ENCODE data around the gene HHATL. TPM values are rescaled to one million over a fixed set of nuclear protein-coding genes. Genes with fewer than 3 reads are reported as not detected.

Gene HHATL
- total and polyA plus RNA-seq, 4 donors: 0.39 to 2.7 (median 0.62) TPM

GRCh38 chr3:42729404-42730145 is 27.0 kb upstream of the HHATL start:
- 82 to 89% methylated on average over 6 of the region's 6 CpGs for WGBS, 2 donors
- no peak overlapping the region for H3K9ac ChIP-seq (ENCODE audit: insufficient read depth in 1 of 2, low read length in 2 of 2)
- ATAC-seq (ENCODE audit: insufficient read depth, low FRiP score): no peak

GRCh38 chr3:42728668-42729364 is 26.2 kb upstream of the HHATL start:
- no peak overlapping the region for H3K27ac ChIP-seq (ENCODE audit: low read depth in 1 of 2, low read length in 1 of 2)
- H3K4me1 ChIP-seq (ENCODE audit: control insufficient read depth in 5 of 5, insufficient read depth in 5 of 5, low read length in 5 of 5): peaks cover 0 to 3% (median 0%) of the 10 kb centered on the region in 5 donors
- ATAC-seq (ENCODE audit: insufficient read depth, low FRiP score) (no peak), DNase-seq (no peak)
- no peak overlapping the region for H3K9ac ChIP-seq (ENCODE audit: insufficient read depth in 1 of 2, low read length in 2 of 2)
- H3K36me3 ChIP-seq (ENCODE audit: control insufficient read depth in 4 of 4, insufficient read depth in 4 of 4, low read length in 4 of 4): no peaks in the 10 kb centered on the region
- H3K9me3 ChIP-seq (ENCODE audit: control insufficient read depth in 4 of 4, insufficient read depth in 3 of 4, low read length in 3 of 4): no peaks in the 10 kb centered on the region
- TF ChIP-seq CTCF (IDR thresholded peaks at IDR 0.05; ENCODE audit: control extremely low read depth, extremely low read depth): no peak
- H3K4me3 ChIP-seq: no peak overlapping the region
- H3K27me3 ChIP-seq (ENCODE audit: control insufficient read depth in 3 of 3, insufficient read depth in 3 of 3, low read length in 2 of 3): no peaks in the 10 kb centered on the region
- WGBS, 2 donors: 85 to 95% methylated on average over 3 of the region's 3 CpGs

More at GRCh38 chr3:42729404-42730145, 27.0 kb upstream of the HHATL start:
- Histone ChIP-seq H3K27me3 (ENCODE audit: control insufficient read depth in 3 of 3, insufficient read depth in 3 of 3, low read length in 2 of 3) (no peaks in the 10 kb centered on the region), H3K9me3 (ENCODE audit: control insufficient read depth in 4 of 4, insufficient read depth in 3 of 4, low read length in 3 of 4) (no peaks in the 10 kb centered on the region), H3K4me1 (ENCODE audit: control insufficient read depth in 5 of 5, insufficient read depth in 5 of 5, low read length in 5 of 5) (peaks cover 0 to 3% (median 0%) of the 10 kb centered on the region in 5 donors), H3K27ac (ENCODE audit: low read depth in 1 of 2, low read length in 1 of 2) (peak overlapping the region in 1 of 2 donors; percentile 55), H3K36me3 (ENCODE audit: control insufficient read depth in 4 of 4, insufficient read depth in 4 of 4, low read length in 4 of 4) (no peaks in the 10 kb centered on the region), H3K4me3 (no peak overlapping the region)
- TF ChIP-seq CTCF (IDR thresholded peaks at IDR 0.05; ENCODE audit: control extremely low read depth, extremely low read depth): no peak
- DNase-seq: no peak

GRCh38 chr3:42728056-42728455 is 25.5 kb upstream of the HHATL start:
- DNase-seq: no peak

More at GRCh38 chr3:42728056-42728455, 25.5 kb upstream of the HHATL start:
- H3K4me1 ChIP-seq (ENCODE audit: control insufficient read depth in 5 of 5, insufficient read depth in 5 of 5, low read length in 5 of 5): peaks cover 0 to 3% (median 0%) of the 10 kb centered on the region in 5 donors
- H3K27me3 ChIP-seq (ENCODE audit: control insufficient read depth in 3 of 3, insufficient read depth in 3 of 3, low read length in 2 of 3): no peaks in the 10 kb centered on the region
- TF ChIP-seq CTCF (IDR thresholded peaks at IDR 0.05; ENCODE audit: control extremely low read depth, extremely low read depth): no peak
- H3K36me3 ChIP-seq (ENCODE audit: control insufficient read depth in 4 of 4, insufficient read depth in 4 of 4, low read length in 4 of 4): no peaks in the 10 kb centered on the region
- H3K27ac ChIP-seq (ENCODE audit: low read depth in 1 of 2, low read length in 1 of 2): peak overlapping the region in 1 of 2 donors; percentile 4
- H3K9ac ChIP-seq (ENCODE audit: insufficient read depth in 1 of 2, low read length in 2 of 2): no peak overlapping the region
- no peak for ATAC-seq (ENCODE audit: insufficient read depth, low FRiP score)
- no peak overlapping the region for H3K4me3 ChIP-seq
- 38 to 41% methylated on average over 3 of the region's 3 CpGs for WGBS, 2 donors
- no peaks in the 10 kb centered on the region for H3K9me3 ChIP-seq (ENCODE audit: control insufficient read depth in 4 of 4, insufficient read depth in 3 of 4, low read length in 3 of 4)
